KG1 (cell line): ENCODE data around the gene CDH2.

Experiments
- DNase-seq: peaks from one replicate; lab custom pipeline; 2025; lab: John Stamatoyannopoulos, UW

The CDH2 gene

DNA sequence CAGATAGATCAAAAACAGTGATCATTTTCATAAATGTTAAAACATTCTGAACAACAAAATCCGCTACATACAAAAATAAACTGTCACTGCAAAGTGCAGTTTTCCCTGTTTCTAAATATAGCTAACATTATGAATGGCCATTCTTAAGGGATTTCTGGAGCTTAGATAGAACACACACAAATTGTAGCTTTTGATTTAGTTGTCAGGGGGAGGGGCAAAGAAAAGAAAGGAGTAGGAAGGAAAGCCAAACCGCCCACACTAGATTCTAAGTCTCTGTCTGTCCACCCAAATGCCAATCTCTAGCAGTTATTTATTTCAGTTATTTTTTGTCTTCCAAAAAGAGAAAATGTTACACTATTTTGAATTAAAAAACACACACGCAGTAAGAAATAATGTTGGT lies 182.4 kb downstream of the CDH2 start:
- DNase-seq: no peak

- DNase-seq: no peak
Measured at GRCh38 chr18:27991391-27991790, 185.5 kb downstream of the CDH2 start.

- DNase-seq: no peak
Measured at GRCh38 chr18:27985832-27986231, 191.1 kb downstream of the CDH2 start.

DNA sequence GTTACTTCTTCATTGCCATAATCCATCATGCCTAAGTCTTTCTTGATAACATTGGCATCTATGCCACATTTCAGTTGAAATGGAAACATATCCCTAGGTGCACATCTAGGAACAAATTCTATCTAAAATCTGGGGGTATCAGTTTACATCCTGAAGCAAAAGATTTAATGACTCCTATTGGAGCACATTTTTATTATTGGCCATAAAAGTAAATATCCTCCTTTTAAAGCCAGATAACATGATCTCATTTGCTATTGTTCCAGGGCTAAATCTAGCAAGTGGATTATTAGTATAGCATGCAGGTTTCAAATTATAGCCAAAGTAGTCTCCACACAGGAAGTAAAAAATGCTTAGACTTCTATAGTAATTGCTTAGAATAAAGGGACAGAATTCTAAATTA lies 193.2 kb downstream of the CDH2 start:
- DNase-seq: no peak

GRCh38 chr18:27976806-27977408 lies 200.0 kb downstream of the CDH2 start:
- DNase-seq: no peak

GRCh38 chr18:27970321-27970720 lies 206.6 kb downstream of the CDH2 start:
- DNase-seq: no peak

DNA sequence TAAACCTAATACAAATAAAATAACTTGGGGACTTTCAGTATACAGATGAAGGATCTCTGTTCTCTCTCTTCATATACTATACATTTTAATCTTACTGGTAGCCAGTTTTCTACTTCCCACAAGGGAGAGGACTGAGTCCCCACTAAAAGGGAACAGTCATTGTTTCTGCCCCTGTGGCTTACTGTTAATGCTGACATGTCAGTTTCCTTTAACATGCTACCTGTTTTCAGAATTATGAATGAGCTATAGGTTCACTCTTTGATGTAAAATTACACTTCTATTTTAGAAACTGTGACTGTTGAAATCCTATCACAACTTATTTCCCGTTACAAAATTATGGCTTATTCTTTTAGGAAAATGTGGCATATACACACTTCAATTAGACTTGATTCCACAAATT lies 207.7 kb downstream of the CDH2 start:
- DNase-seq: no peak

DNA sequence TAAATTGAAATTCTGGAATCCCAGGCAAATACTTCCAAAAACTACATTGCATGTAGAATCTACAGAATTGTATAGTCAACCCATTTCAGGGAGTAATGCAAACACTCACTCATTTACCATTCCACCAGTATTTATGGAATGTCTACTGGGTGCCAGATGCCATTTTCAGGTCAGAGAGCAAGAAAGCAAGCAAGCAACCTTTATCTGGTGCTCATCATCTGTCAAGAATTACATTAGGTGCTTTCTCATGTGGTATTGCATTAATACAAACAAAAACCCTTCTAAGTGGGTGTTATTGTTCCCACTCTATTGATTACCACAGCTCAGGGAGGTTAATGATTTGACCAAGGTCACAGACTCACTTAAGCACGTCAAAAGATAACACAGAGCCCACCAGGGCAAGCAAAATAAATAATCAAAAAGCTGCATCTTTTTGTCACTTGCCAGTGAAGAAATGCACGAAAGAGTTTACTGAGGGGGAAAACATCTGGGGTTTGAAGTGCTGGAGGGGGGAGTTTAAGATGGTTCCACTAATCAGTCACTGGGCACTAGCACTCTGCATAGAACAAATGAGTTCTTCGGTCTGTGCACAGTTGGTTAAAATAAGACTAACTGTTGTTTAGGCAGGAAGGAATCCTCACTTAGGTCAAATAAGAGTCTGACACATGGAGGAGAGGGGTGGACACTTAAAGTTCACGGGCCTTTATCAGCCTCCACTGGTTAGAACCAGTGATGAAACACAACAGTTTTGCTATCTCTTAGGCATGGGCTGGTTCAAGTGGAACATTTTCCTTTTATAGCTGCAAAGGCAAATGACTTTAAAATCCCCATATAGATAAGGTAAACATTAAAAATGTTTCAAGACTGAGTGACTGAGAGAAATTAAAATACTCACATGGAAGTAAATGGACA lies 208.8 kb downstream of the CDH2 start:
- no peak for DNase-seq

GRCh38 chr18:27966881-27967280 lies 210.0 kb downstream of the CDH2 start:
- no peak for DNase-seq

DNA sequence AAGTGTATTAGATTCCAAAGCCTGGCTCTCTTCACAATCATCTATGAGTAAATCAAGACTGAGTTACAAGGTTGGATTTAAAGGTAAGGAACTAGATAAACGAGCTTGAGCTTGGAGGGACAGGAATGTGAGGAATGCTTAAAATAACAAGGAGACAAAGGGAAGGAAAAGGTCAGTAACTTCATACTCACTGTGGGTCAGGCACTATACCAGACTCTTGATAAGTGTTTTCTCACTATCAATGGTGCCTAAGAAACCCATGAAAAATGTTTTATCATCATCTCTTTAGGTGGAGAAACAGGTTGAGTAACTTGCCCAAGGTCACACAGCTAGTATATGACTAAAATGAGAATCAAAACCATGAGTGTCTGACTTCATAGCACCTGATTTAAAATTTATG lies 212.1 kb downstream of the CDH2 start:
- DNase-seq: no peak

DNA sequence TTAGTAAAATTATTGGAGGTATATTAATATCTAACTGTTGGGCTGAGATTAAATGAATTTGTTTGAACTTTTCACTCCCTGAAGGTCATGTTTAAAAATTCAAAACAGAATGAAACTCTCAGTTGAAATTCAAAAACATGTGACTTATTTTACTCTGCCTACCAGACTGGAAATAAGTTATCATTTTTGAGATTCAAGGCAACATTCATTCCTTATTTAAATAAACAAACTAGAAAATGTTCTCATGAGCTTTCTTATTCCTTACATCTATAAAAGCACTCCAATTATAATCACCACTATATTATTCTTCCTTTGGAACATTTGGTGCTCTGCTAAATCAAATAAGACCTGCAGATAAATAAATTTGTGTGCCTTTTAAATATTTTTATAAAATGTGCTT lies 217.8 kb downstream of the CDH2 start:
- no peak for DNase-seq

DNA sequence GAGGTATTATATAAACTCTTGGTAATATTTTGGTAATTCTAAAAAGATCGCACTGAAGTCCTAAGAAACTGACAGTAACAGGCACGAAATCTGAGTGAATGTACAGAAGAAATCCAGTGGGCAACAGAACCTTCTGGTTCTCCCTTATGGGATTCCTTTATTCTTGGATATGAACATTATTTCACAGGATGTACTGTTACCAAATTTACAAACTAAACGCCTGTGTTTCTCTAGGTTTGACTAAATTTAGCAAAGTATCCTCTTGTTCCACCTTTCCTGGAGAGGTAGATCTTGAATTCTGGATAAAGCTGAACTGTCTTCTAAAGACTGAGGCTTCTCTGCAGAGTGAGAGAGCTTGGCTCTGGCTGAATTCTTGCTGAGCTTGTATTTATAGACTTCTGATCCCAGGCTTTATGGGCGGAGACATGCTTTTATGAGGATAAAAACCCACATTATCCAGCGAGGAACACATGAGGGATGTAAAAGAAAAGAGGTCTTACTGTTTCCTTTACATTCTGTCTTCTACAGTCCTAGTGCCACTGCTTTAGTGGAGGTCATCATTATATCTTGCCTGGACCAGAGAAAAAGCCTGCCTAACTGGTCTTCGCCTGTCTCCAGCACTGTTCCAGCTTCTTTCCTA lies 220.8 kb downstream of the CDH2 start:
- no peak for DNase-seq

DNA sequence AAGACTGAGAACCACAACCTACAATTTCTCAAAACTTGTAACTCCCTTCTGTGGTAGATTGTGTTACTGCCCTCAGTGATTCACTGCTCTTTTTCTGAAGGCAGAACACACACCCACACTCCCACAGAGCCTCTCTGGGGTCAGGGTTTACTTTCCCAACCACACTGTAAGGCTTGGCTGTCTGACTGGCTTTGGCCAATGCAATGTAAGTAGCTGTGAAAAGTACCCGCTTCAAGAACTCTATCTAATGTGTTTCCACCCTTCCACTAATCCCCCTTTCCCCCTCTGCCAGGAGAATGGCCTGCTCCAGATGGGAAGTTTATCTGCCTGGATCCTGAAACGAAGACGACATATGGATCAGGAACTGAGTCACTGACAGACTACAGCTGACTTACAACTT lies 222.7 kb downstream of the CDH2 start:
- no peak for DNase-seq

DNA sequence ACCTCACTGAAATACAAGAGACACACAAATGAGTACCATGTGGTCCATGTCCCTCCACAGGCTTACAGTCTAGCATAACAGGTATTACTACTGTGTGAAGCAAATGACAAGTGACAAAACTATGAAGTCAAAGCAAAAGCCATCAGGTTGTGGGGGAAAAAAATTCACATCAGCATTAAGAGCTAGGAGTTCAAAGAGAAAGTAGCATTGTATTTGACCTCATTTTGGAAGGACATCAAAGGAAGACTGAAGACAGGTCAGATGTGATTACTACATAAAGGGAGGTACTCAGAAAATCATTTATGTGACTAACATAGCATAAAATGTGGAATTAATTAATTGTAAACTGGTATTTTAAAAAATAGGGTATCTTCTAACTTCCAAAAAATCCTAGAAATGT lies 224.2 kb downstream of the CDH2 start:
- no peak for DNase-seq

- DNase-seq: no peak
Measured at GRCh38 chr18:27950648-27951228, 226.2 kb downstream of the CDH2 start.

DNA sequence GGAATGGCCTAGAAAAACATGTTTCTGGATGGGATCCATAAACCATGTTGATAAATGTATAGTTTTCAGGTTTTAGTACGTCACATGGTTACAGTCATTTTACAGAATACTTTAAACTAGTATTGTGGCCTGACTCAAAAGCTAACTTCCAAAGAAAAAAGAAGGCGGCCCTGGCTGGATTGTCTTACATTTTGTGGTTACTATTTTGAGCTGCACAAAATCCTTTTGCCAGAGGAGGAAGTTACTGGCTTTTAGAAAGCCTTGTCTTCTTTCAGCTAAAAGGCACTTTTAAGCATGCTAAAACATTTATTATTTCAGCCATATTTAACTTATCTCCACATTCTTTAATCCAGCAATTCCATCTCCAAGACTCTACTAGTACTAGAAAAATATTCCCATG lies 227.9 kb downstream of the CDH2 start:
- no peak for DNase-seq

DNA sequence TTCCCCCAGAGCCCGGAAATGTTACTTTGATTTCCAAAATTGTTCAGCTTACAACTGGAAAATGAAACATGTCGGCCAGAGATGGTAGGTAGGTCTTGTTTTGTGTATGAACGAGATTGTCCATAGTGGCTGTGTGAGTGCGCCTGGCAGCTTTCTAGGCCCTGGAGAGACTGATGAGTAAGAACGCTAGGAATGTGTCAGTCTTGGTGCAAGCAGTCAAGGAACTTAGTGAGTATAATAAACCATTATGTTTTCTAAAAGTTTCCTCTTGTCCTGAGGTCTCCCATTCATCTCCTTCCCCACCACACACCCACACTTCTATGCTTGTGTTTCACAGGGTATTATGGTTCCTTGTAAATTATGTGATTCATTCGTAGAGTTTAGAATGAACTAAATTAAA lies 234.2 kb downstream of the CDH2 start:
- no peak for DNase-seq

DNA sequence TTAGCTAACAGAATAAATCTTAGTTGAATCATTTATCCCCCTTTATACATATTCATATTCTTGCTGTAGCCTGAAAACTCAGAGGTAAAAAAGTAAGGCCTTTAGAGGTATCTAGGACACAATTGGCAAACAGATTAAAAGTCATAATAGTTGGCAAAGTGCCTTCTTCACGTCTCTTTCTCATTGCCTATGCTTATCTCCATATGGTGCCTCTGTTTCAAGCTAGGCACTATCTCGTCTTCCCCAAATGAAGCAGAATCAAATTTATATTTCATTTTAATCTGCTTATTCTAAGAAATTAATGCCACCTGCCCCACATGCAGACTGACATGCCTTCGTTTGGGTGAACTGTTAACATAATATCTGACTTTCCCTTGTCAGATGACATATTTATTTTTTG lies 245.4 kb downstream of the CDH2 start:
- DNase-seq: no peak

- no peak for DNase-seq
Measured at GRCh38 chr18:27922780-27923179, 254.2 kb downstream of the CDH2 start.

DNA sequence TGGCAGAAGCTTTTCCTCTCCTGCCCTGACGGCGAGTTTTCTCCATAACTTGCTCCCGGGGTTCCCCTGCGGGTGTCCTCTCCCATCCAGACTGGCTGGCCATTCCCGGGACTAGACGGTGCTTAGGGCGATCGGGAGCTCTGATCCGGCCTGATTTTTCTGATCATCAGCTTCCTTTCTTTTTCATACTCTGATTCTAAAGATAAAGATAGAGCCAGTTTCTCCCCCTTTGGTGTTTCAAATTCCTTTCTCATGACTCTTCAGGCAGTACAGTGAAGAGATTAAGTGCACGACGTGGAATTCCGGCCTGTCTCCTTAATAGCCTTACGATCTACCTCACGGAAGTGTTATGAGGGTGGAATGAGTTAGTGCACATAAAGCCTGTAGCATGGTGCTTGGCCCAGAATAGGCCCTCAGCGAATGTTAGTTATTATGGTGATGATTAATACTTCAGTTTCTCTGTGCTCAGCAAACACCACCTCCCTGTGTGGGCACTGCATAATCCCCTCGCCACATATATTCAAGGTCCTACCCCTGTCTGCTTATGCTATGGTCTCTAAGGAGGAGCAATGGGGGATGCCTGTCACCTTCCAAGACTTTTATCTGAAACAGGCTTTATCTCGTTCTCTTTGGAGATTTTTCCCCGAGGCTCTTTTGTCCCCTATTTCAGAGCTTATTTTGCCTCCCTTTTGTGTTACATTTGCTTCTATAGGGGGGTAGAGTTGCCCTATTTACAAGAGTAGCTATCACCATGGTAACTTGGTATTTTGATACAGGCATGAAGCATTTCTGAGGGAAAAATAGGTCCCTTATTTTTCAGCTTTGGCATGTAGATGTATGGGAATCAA lies 254.8 kb downstream of the CDH2 start:
- DNase-seq: no peak

GRCh38 chr18:27921392-27921791 lies 255.5 kb downstream of the CDH2 start:
- DNase-seq: no peak

GRCh38 chr18:27920836-27921235 lies 256.1 kb downstream of the CDH2 start:
- DNase-seq: no peak
